AG04449 (cell line): Measurements from ENCODE around the gene PDXK.

Experiments
- CTCF ChIA-PET: fragments of 350-600 bp; formaldehyde crosslinking; extraction: SDS; loops from one replicate; lab custom pipeline; 2021; ENCODE audit warnings: antibody characterized with exemption; lab: Yijun Ruan, JAX
- POLR2A ChIA-PET: fragments of 400-600, 350-600 bp; formaldehyde crosslinking; extraction: SDS; loops from one replicate; lab custom pipeline; 2020; ENCODE audit warnings: antibody characterized with exemption, inconsistent platforms; lab: Yijun Ruan, JAX
- DNase-seq: peaks from one replicate; pipeline ENCODE4 v3.0.0-alpha.2; 2010; ENCODE audit warnings: low read depth, low spot score
- H3K4me3 ChIP-seq: 2 replicates; pipeline ENCODE4 v1.5.1; 2011; ENCODE audit warnings: low read depth, mild to moderate bottlenecking, control low read depth, low read length
- CTCF ChIP-seq: IDR thresholded peaks from one replicate; pipeline ENCODE4 v1.5.1; 2011; ENCODE audit warnings: mild to moderate bottlenecking, moderate library complexity, low read length, control low read depth, inconsistent platforms; ENCODE audit not compliant: insufficient read depth; ENCODE audit errors: missing control alignments

Gene PDXK

GRCh38 chr21:43752758-43753438 is 34.0 kb downstream of the PDXK start:
- ChIA-PET CTCF (no interaction called here), POLR2A (no interaction called here)
- no peak for TF ChIP-seq CTCF

GRCh38 chr21:43753439-43753799 is 34.5 kb downstream of the PDXK start:
- POLR2A ChIA-PET: no interaction called here
- TF ChIP-seq CTCF: no peak
- H3K4me3 ChIP-seq: no peak overlapping the region
- DNase-seq: no peak
- CTCF ChIA-PET: no interaction called here

More at GRCh38 chr21:43752758-43753438, 34.0 kb downstream of the PDXK start:
- no peak overlapping the region for H3K4me3 ChIP-seq
- no peak for DNase-seq

GRCh38 chr21:43754948-43755781 is 36.2 kb downstream of the PDXK start:
- CTCF ChIA-PET: no interaction called here
- POLR2A ChIA-PET: no interaction called here
- no peak for DNase-seq
- no peak for TF ChIP-seq CTCF
- H3K4me3 ChIP-seq: no peak overlapping the region

- TF ChIP-seq CTCF: no peak
- no peak overlapping the region for H3K4me3 ChIP-seq
- CTCF ChIA-PET: no interaction called here
- POLR2A ChIA-PET: no interaction called here
- DNase-seq: no peak
These were observed 37.1 kb downstream of the PDXK start for GRCh38 chr21:43755820-43756594.

GRCh38 chr21:43757601-43758000 is 38.7 kb downstream of the PDXK start:
- ChIA-PET CTCF (interaction anchor here (1.6 kb wide), 1 partner anchor 10 kb away, joined by 4 read pairs; no protein-coding TSS in a partner anchor), POLR2A (no interaction called here)
- no peak for DNase-seq
- no peak overlapping the region for H3K4me3 ChIP-seq
- no peak for TF ChIP-seq CTCF
